ENCODE data around the gene RPGRIP1.
A peak's percentile ranks its signal among the peaks of the same experiment; 100 is the strongest.
"Not testable (repeated sequence)": the region's sequence is repeated elsewhere in the genome, so short reads cannot be mapped to it uniquely, and the experiment has no call there.

The RPGRIP1 gene

GRCh38 chr14:21302013-21302835 lies 22.3 kb downstream of the RPGRIP1 start:
- DNase-seq = no peak

GRCh38 chr14:21302836-21303140 lies 22.9 kb downstream of the RPGRIP1 start:
- DNase-seq = not testable (repeated sequence)

GRCh38 chr14:21307637-21308036 lies 27.8 kb downstream of the RPGRIP1 start:
- no peak for DNase-seq

DNA sequence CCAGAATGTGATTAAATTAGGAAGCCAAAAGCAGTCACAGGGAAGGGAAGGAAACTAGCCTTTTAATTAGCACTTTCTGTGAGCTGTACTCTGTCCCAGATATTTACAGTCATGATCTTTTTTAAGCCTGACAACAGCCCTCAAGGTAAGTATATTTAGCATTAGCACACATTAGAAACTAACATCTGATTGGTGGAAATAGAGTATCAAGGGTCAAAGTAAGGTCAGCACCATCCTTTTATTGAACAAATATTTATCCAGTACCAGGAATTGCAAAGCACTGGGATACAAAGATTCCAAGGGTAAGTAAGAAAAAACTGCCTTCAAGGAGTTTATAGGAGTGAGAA lies 28.2 kb downstream of the RPGRIP1 start:
- no peak for DNase-seq

- no peak for DNase-seq
These were observed 28.8 kb downstream of the RPGRIP1 start for GRCh38 chr14:21308479-21309237.

- no peak for DNase-seq
These were observed 29.4 kb downstream of the RPGRIP1 start for GRCh38 chr14:21309238-21309636.

- DNase-seq = no peak
These were observed 30.1 kb downstream of the RPGRIP1 start for GRCh38 chr14:21309956-21310355.

DNA sequence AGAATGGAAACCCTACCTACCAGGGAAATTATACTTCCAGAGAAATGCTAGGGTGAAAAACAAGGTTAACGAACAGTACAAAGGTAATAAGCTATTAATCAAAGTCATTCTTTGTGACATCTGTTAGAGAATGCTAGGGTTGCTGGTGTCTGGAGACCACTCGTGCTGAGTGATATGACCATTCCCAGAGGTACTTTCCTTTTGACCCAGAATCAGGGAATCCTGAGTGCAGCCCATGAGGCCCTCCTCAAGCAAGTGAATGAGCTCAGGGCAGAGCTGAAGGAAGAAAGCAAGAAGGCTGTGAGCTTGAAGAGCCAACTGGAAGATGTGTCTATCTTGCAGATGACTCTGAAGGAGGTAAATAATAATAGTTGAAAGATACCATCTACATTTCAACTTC lies 31.7 kb downstream of the RPGRIP1 start:
- DNase-seq = no peak

GRCh38 chr14:21313512-21313911 lies 33.6 kb downstream of the RPGRIP1 start:
- DNase-seq = no peak

DNA sequence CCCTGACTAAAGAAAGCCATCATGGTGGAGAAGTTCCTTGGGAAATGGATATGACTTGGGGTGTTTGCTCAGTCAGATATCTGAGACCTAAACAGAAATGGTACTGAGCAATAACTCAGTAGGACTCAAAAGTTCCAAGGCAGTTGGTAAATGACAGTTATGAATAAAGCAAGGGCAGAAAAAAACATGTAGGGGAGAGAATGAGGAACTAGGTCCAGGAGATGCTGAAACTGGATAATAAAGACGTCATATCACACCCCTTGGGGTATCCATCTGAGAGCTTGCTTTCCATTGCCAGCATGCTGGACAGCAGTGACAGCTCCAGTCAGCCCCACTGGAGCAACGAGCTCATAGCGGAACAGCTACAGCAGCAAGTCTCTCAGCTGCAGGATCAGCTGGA lies 37.5 kb downstream of the RPGRIP1 start:
- DNase-seq = peak; percentile 17 to 40

- DNase-seq = no peak
These were observed 41.0 kb downstream of the RPGRIP1 start for GRCh38 chr14:21320913-21321312.

DNA sequence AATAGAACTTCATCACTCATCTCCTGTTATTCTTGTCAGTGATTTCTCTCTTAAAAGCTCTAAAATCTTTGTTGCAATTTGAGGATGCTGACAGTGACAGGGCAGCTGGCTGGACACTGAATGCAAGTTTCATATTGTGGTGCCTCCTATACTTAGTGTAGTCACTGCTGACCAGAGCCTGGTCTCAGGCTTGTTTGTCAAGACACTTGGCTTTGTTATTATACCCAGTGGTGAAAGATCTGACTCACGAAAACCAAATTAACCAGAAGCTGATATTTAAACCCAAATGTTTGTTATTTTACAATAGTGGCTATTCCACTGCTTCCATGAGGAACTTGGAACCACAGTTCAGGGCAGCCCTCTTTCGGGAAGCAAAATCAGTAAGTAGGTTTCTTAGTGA lies 42.8 kb downstream of the RPGRIP1 start:
- no peak for DNase-seq

- DNase-seq = no peak
These were observed 47.1 kb downstream of the RPGRIP1 start for GRCh38 chr14:21326972-21327371.
